CD4-positive, alpha-beta T cell treated with Interleukin-6 for 4 hours (primary cell): ENCODE measurements around the gene COL13A1.

ENCODE experiments used
- DNase-seq: peaks from one replicate; pipeline ENCODE4 v3.0.0-alpha.2; 2020; ENCODE audit warnings: mixed read lengths

The COL13A1 gene

GRCh38 chr10:69974551-69975155 is 172.9 kb downstream of the COL13A1 start:
- no peak for DNase-seq

- DNase-seq, result no peak
Observed at GRCh38 chr10:69976795-69977546, 175.3 kb downstream of the COL13A1 start.

DNA sequence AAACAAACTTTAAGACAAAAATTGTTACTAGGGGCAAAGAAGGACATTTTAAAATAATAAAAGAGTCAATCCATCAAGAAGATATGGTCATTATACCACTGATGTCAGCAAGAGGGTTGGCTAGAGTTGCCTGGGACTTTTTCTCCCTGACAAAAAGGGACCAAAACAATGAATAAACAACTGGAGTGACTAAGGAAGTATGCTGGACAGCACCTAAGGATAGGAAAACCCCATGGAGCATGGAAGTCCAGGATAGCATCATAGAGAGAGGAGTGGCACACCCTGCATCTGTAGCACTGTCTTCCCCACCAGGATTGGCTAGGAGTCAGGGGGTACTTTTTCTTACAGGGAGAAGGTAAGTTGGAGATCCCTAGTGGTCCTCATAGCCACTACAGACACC is 177.5 kb downstream of the COL13A1 start:
- no peak for DNase-seq

- no peak for DNase-seq
Observed at GRCh38 chr10:69980672-69981071, 179.0 kb downstream of the COL13A1 start.

DNA sequence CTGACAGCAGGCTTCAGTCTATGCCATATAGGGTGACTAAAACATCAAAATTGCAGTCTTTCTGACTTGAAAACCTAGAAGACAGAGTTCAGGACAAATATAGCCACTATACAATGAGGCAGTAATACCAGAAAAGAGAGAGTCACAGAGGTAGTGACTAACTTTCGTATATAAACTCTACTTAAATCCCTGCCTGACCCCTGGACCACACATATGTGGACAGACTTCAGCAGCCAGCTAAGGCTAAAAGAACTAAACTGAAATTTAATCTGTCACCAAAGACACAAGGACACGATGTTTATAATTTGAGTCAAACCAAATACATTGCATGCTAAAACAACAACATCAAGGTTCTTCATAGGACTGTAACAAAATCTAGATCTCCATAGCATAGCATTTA is 186.4 kb downstream of the COL13A1 start:
- no peak for DNase-seq

DNA sequence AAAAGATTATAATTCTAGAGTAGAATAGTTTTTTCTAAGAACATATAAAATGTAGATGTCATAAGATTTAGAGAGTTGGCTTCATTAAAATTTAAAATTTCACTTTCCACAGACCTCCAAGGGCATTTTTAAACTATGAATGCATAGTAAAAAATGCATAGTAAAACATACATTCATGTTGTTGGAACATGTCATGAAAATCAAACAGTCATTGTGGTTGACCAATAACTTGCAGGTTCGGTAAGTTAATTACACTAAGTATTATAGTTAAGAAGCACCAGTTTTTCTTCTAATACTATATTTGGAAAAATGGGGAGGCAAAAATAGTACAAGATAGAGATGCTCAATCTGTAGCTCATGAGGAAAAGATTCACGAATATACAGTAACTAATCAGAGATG is 189.4 kb downstream of the COL13A1 start:
- no peak for DNase-seq

GRCh38 chr10:69994262-69994661 is 192.6 kb downstream of the COL13A1 start:
- no peak for DNase-seq

GRCh38 chr10:69996611-69997010 is 194.9 kb downstream of the COL13A1 start:
- no peak for DNase-seq

- no peak for DNase-seq
Observed at GRCh38 chr10:70000262-70000661, 198.6 kb downstream of the COL13A1 start.

- DNase-seq, result no peak
Observed at GRCh38 chr10:70007116-70007820, 205.6 kb downstream of the COL13A1 start.
